Osteocyte (in vitro differentiated cells): ENCODE results near the gene MTOR. TPM values are rescaled to one million over a fixed set of nuclear protein-coding genes. Genes with fewer than 3 reads are reported as not detected.

ENCODE experiments used
- DNase-seq: peaks from one replicate; pipeline ENCODE4 v3.0.0; 2021; ENCODE audit warnings: mixed read lengths; ENCODE audit not compliant: unreplicated experiment; ENCODE audit errors: extremely low spot score
- H3K27ac Mint-ChIP-seq: one replicate; pipeline ENCODE4 v1.8.0; 2021; ENCODE audit warnings: mild to moderate bottlenecking, mixed read lengths; ENCODE audit not compliant: unreplicated experiment
- H3K27me3 Mint-ChIP-seq: one replicate; pipeline ENCODE4 v1.8.0; 2021; ENCODE audit warnings: mixed read lengths; ENCODE audit not compliant: unreplicated experiment
- H3K36me3 Mint-ChIP-seq: one replicate; pipeline ENCODE4 v1.8.0; 2021; ENCODE audit warnings: mixed read lengths; ENCODE audit not compliant: unreplicated experiment
- H3K4me1 Mint-ChIP-seq: one replicate; pipeline ENCODE4 v1.8.0; 2021; ENCODE audit warnings: mixed read lengths; ENCODE audit not compliant: unreplicated experiment
- H3K4me3 Mint-ChIP-seq: one replicate; pipeline ENCODE4 v1.8.0; 2021; ENCODE audit warnings: mild to moderate bottlenecking, moderate library complexity, mixed read lengths; ENCODE audit not compliant: unreplicated experiment
- H3K9me3 Mint-ChIP-seq: one replicate; pipeline ENCODE4 v1.8.0; 2021; ENCODE audit warnings: mixed read lengths; ENCODE audit not compliant: unreplicated experiment
- CTCF ChIP-seq: fragments of 200-600 bp; sonication (generic); IDR thresholded peaks from 2 replicates; pipeline ENCODE4 v1.5.0; 2021; ENCODE audit warnings: antibody characterized with exemption, mild to moderate bottlenecking, moderate library complexity
- total RNA-seq: library from RNA; stranded (reverse); gene quantifications from 2 replicates; pipeline ENCODE4 v1.2.1, GENCODE V29; 2021

Gene MTOR
- total RNA-seq, 1 donor from 2014 or later = 42.1 TPM

- H3K36me3 Mint-ChIP-seq = peaks cover 47% of the 10 kb centered on the region
- no peak for TF ChIP-seq CTCF
- no peaks in the 10 kb centered on the region for H3K27me3 Mint-ChIP-seq
- H3K4me3 Mint-ChIP-seq = no peak overlapping the region
- DNase-seq = peak; percentile 25
- H3K9me3 Mint-ChIP-seq = no peaks in the 10 kb centered on the region
- H3K4me1 Mint-ChIP-seq = no peaks in the 10 kb centered on the region
- no peak overlapping the region for H3K27ac Mint-ChIP-seq
Observed at GRCh38 chr1:11207898-11208611, 54.3 kb downstream of the MTOR start.

GRCh38 chr1:11204396-11205190 is 57.8 kb downstream of the MTOR start:
- Mint-ChIP-seq H3K9me3 (no peaks in the 10 kb centered on the region), H3K27me3 (no peaks in the 10 kb centered on the region), H3K4me1 (no peaks in the 10 kb centered on the region), H3K36me3 (peaks cover 33% of the 10 kb centered on the region), H3K27ac (no peak overlapping the region), H3K4me3 (no peak overlapping the region)
- no peak for TF ChIP-seq CTCF
- no peak for DNase-seq

GRCh38 chr1:11198851-11199594 is 63.3 kb downstream of the MTOR start:
- no peak for TF ChIP-seq CTCF

DNA sequence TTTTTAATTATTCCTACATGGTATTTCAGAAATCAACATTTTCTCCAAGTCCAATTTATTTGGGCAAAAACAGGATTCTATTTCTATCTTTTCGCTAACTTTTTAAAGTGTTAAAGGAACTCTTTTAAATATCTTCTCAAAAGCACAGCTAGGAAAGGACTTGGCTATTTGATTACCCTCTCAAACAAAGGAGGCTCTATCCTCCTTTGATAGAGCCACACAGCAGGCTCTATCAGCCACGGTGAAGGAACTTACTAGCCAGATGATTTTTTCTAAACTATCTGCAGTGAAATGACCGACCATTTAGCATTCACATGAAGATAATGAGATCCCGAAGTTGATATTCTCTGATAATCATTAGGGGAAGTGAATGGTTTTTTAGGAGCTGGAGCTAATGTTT is 64.1 kb downstream of the MTOR start:
- DNase-seq = no peak
- Mint-ChIP-seq H3K27ac (no peak overlapping the region), H3K36me3 (peaks cover 49% of the 10 kb centered on the region), H3K4me3 (no peak overlapping the region), H3K27me3 (no peaks in the 10 kb centered on the region), H3K4me1 (no peaks in the 10 kb centered on the region), H3K9me3 (no peaks in the 10 kb centered on the region)
- no peak for TF ChIP-seq CTCF

More at GRCh38 chr1:11198851-11199594, 63.3 kb downstream of the MTOR start:
- Mint-ChIP-seq H3K27ac (no peak overlapping the region), H3K27me3 (no peaks in the 10 kb centered on the region), H3K36me3 (peaks cover 50% of the 10 kb centered on the region), H3K4me3 (no peak overlapping the region), H3K9me3 (no peaks in the 10 kb centered on the region), H3K4me1 (no peaks in the 10 kb centered on the region)
- no peak for DNase-seq
